Measurements from ENCODE around the gene TNRC6C.

Gene TNRC6C

DNA sequence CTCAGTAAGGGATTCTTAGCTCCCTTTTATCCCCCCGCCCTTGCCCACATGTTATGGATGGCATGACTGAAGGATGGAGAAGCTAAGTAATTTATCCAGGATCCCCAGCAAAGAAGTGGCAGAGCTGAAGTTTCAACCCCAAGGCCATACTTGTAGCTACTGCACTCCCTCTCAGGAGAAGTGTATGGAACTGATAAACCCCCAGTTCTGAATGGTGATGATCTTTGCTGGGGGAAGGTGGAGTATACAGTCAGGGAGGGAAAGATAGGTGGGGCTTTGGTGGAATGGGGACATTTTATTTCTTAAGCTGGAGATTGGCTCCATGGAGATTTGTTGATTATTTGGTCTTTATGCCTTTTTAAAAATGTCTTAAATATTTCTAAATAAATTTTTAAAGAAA is 58.3 kb downstream of the TNRC6C start:
- DNase-seq: no peak

- no peak for DNase-seq
Observed at GRCh38 chr17:78019367-78019975, 61.0 kb downstream of the TNRC6C start.

GRCh38 chr17:78019976-78020716 is 61.6 kb downstream of the TNRC6C start:
- DNase-seq: no peak

DNA sequence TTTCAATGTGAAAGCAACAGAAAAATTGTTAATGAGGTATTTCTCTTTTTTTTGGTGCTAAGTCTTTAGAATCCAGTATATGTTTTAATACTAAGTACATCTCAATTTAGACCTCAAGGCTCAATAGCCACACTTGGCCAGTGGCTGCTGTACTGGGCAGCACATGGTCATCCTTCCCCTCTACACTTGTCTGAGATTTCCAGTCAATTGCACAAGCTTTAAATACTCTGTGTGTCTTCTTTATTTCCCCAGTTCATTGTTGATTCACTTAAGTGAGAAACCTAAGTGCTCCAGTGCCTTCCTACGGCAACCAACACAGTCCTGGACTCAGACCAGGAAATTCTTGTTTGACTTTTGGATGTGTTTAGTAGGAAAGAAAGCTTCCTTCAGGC is 62.2 kb downstream of the TNRC6C start:
- no peak for DNase-seq

DNA sequence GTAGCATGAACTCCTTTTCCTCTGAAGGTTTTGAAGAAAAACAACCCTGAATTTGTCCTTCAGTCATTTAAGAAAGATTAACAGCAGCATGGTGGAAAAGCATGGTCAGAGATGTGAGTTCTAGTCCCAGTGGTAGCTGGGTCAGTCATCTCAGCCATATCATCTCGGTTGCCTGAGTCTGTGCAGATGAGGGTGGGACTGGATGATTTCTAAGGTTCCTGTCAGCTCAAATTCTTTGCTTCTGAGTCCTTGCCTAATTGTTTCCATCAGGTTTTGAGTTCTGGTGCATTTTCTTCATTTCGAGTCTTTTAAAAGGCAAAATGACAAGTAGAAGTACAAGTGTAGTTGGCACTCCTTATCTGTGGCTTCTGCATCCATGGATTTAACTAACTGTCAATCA is 63.9 kb downstream of the TNRC6C start:
- DNase-seq: no peak

GRCh38 chr17:78023042-78023441 is 64.5 kb downstream of the TNRC6C start:
- DNase-seq: no peak

DNA sequence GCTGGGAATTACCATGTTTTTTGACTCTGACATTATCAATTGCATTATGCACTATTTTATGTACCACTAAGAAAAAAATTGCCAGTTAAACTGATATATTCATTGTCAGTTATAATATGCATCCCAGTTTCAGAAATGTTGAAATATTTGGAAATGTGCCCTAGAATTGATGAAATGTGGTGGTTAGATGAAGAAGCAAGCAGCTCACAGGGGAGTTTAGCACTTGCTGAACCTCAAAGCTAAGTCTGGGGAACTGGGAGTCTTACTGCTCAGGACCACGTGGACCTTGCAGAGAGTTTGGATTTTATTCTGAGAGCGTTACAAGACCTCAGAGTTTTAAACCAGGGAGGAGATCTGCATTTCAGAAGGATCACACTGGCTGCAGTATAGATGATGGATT is 67.9 kb downstream of the TNRC6C start:
- no peak for DNase-seq

DNA sequence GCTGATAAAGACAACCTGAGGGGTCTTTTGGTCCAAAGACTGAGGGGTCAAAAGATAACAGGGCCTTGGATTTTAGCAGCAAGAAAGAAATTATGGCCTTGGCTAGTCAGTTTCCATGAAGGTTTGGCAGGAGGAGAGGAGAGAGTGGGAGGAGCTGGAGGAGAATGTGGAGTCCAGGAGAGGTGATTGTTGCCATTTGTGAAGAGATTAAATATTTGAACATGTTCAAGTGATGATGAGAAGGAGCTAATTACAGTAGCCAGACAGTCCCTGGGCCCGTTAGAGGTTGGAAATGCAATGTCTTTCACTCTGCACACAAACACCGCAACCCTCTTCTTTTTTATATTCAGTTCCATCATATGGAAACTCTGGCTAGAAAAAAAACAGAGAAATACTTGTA is 68.6 kb downstream of the TNRC6C start:
- no peak for DNase-seq

GRCh38 chr17:78029697-78030096 is 71.2 kb downstream of the TNRC6C start:
- DNase-seq: no peak

DNA sequence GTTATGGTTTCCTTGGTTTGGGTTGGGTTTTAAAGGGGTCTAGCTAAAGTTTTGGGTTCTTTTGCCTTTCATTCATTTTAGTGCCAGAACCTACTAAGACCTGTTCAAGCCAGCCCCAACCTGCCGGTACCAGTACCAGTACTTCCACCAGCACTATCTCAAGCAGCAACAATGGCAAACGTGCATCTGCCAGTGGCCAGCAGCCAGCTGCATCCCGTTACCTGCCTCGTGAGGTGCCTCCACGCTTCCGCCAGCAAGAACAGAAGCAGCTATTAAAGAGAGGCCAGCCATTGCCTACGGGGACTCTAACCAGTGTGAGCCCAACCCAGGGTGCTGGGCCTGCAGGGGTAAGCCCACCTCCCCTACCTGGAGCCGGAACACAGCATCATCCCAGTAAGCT is 72.9 kb downstream of the TNRC6C start:
- DNase-seq: no peak

DNA sequence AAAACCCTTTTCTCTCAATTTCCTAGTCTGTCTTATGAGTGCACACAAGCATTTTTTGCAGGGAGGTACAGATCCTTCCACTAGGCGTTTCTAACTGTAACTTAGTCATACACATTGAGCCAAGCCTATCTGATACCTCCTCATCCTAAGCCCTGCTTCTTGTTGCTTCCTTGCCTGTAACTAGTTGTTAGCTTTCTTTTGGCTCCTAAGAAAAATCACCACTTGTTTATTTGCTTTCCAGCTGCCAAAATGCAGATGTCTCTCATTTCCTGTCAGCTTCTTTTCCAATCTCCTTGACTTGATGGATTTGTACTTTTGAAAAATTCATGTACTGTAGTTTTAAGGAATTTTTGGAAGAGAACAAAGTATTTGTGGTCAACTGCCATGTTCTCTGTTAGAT is 73.7 kb downstream of the TNRC6C start:
- no peak for DNase-seq

DNA sequence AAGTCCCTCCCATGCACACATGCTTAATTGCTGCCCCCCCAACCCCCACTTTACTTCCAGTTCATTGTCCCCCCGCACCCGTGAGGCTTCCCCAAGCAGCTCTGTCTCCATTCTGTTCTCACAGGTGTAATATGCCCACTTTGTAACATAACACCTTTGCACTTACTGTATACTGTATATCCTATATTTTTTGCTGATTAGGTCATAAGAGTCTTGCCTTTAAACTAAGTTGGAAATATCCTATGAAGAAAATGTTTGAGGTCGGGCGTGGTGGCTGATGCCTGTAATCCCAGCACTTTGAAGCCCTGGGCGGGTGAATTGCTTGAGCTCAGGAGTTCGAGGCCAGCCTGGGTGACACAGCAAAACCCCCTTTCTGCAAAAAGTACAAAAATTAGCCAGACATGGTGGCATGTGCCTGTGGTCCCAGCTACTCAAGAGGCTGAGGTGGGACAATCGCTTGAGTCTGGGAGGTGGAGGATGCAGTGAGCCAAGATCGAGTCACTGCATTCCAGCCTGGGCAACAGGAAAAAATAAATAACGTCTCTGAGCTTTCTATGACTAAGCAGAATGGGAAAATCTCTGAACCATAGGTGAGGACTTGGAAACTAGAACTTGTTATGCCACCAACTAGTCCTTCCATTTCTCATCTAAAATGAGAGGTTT is 76.1 kb downstream of the TNRC6C start:
- DNase-seq: no peak

GRCh38 chr17:78037280-78037679 is 78.8 kb downstream of the TNRC6C start:
- DNase-seq: no peak

DNA sequence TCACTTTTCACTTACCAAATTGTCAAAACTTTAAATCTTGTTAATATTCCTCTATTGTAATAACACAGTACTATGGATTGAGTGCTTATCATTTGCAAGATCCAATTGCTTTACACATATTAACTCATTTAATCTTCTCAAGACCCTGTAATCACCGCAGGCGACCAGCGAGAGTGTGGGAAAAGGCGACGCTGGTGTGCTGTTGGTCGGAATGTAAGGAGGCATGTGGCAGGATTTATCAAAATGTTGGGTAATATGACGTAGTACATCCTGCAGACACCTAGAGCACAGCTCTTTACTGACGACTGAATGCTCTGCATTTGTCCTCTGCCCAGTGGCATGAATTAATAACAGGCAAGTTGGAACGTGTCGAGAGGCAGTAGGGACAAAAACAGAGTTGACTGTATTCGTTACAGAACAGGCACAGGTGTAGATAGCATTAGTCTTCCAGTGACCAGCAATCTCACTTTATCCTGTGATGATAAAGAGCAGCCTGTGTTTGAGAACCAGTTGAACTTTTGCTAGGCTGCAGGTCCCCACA is 80.3 kb downstream of the TNRC6C start:
- DNase-seq: no peak

DNA sequence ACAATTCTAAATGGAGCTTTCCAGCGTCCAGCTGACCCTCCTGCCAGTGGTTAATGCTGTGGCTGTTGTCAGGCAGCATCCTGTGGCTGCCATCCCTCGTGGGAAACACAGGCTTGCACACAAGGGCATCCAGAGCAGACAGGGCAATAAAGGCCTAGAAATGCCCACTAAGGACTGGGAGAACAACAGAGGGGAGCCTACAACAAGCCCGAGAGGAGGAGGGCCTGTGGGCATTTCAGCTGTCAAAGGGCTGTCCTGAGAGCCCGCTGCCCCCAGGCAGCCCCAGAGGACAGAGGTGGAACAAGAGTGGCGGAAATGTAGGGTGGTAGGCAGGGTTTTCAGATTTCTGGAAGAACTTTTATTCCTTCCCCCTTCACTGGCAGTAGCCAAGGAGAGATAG is 81.1 kb downstream of the TNRC6C start:
- DNase-seq: no peak

GRCh38 chr17:78040440-78041385 is 82.2 kb downstream of the TNRC6C start:
- no peak for DNase-seq

GRCh38 chr17:78041386-78042179 is 83.1 kb downstream of the TNRC6C start:
- no peak for DNase-seq

DNA sequence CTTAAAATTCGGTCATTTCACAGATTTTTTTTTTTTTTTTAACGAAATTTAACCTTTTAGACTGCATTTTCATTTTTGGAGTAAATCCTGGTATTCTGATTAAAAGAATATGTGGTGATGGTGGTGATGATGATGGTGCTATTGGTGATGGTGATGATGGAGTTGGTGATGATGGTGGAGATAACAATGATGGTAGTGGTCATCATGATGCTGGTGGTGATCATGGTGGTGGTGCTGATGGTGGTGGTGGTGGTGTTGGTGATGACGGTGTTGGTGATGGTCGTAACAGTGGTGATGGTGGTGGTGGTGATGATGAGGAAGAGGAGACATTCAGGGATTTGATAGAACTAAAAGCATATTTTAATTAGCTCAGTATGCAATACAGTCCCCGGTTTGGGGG is 84.0 kb downstream of the TNRC6C start:
- DNase-seq: no peak

DNA sequence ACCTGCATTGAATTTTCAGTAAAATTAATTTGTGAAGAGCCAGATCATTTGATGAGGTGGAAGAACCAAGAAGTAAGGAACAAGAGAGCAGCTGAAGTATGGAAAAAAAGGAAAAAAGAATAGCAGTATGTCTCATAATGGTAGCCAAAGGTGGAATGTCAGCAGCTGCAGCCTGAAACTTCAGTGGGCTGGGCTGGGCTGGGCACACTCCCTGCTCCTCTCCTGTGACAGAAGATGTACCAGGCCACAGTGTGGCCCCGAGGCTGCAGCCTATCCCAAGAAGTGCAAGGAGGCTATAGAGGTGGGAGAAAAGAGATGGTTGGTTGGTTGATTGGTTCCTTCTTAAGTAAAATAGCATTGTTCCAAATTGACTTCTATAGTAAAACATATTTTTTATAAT is 84.5 kb downstream of the TNRC6C start:
- no peak for DNase-seq

DNA sequence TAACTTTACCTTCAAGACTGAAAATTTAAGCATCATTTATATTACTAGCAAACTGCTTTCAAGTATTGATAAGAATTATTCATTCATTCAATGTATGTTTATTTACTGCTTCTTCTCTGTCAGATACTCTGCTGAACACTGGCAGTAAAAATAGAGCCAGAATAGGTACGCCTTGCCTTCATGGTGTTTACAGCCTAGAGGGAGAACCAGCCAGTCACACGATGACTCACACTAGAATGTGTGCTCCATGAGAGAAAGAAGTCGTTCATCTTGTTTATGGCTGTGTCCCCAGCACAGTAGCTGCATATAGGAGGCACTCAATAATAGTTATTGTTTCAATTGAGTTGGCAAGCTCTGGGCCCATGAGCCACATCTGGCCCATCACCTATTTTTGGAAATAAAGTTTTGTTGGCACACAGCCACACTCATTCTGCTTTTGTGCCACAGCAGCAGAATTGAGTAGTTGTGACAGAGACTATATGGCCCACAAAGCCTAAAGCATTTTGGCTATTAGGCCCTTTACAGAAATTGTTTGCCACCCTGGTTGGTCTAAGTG is 85.9 kb downstream of the TNRC6C start:
- DNase-seq: no peak

GRCh38 chr17:78045316-78045715 is 86.8 kb downstream of the TNRC6C start:
- no peak for DNase-seq

DNA sequence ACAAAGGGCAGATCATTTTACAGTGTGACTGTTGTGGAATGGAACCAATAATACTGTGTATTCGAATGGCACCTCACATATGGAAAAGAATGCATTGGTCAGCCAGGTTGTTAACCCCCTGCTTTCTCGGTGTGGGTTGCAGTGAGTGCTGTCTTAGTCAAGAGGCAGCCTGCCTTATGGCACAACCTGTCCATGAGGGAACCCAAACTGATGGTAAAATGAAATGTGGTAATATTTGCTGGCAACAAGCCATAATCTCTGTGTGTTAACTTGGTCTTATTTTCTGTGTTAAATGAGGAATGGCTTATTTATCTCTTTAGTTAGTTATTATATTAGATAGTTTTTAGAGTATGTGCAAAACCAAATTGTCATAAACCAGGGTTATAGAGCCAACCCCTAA is 88.4 kb downstream of the TNRC6C start:
- no peak for DNase-seq
